GM19023 (cell line): ENCODE data around the gene CCDC14.
"Not testable (repeated sequence)": the region's sequence is repeated elsewhere in the genome, so short reads cannot be mapped to it uniquely, and the experiment has no call there.

Experiments used
- ATAC-seq: cut with Tn5 transposase; IDR thresholded peaks from one replicate; pipeline ENCODE4 v1.9.1; 2021; ENCODE audit warnings: mild to moderate bottlenecking, moderate library complexity; ENCODE audit not compliant: unreplicated experiment

The CCDC14 gene

DNA sequence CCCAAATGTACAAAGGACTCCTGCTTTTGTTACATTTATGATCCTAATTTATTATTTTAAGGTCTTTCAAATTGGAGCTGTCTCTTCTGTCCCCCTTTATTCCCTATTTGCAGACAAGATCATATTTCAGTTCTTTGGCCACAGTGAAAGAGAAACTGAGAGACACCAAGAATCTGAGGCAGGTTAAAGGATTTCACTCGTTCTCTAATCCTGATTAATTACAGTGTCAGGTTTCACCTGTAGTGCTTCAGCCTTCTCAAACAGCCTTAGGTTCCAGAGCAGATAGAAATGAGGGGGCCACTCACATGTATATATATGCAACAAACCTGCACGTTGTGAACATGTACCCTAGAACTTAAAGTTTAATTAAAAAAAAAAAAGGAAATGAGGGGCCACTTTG is 6.2 kb upstream of the CCDC14 start:
- not testable (repeated sequence) for ATAC-seq

- not testable (repeated sequence) for ATAC-seq
Observed at GRCh38 chr3:123966799-123967198, 5.8 kb upstream of the CCDC14 start.

DNA sequence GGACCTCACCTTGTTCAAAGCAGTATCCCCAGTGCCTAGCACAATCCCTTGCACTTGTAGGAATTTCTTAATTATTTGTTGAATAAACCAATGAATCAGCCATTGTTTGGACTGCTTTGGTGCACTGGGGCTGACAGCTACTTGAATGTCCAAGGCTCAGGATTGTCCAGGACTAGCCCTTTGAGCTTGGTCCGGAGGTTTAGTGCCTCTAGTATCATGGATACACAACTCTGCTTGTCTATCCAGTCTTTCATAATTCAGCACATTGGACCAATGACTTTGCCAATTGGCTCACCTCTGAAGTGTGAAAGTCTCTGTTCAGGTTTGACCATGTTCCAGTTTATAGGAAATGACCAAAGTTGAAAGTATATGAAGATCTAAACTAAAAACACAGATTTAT is 3.8 kb upstream of the CCDC14 start:
- ATAC-seq, result not testable (repeated sequence)

DNA sequence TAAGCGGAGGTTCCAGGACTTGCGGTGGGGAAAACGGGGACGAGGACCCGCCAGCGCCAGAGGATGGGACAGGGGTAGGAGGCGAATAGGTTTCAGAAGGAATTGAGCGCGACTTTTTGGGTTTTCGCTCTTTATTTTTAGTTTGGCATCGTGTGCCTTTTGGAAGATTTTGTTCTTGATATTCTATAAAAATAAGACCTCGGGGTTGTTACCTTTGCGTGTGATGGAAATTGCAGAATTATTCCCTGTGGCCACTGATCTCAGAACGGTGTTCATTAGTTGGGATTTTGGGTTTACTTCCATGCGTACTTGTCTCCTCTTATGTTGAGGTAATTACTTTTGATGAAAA is 453 bp upstream of the CCDC14 start:
- no peak for ATAC-seq

DNA sequence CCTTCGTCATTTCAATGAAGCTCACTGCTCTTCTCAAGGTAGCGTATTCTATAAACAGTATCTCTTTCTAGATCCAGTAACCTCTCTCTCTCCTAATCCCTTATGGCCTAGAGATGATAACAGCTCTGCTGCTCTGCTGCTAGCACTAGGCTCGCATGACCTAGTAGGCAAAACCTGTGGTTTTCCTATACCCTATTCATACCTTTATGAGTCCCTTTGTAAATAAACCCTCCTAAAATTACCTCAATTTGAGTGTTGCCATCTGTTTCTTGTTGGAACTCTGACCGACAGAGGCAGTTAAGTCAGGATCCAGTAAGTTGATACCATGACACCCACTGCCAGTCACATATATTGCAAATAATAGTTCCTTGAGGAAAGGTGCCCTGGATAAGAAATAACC is 7.3 kb downstream of the CCDC14 start:
- peak; percentile 80 for ATAC-seq

DNA sequence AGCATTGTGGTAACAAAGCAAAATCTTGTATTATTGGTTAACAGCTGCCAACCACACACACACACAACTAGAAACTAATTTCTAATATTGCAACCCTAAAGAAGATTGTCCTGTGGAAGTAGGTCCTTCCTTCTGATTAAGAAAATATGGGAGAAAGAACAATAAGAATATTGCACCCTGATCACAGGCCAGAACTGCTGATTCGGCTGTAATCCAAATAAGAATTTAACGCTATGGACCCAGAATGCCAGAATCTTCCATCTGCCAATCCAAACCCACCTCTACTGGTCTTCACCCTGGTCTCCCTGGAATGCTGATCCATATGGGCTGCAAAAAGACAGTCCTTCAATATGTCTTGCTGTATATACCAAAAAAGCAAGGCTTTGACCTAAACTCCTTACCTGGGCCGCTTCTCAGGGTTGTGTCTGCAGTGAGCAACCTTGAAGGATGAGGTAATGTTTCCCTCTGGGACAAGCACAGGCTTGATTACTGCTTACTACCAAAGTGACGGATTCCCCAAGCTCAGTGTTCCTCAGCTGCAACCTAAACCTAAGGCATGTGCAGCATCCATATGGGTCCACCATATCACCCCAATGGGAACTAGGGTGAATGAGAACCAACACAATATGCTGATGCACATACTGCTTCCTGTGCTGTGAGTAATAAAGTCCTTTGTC is 8.0 kb downstream of the CCDC14 start:
- no peak for ATAC-seq

DNA sequence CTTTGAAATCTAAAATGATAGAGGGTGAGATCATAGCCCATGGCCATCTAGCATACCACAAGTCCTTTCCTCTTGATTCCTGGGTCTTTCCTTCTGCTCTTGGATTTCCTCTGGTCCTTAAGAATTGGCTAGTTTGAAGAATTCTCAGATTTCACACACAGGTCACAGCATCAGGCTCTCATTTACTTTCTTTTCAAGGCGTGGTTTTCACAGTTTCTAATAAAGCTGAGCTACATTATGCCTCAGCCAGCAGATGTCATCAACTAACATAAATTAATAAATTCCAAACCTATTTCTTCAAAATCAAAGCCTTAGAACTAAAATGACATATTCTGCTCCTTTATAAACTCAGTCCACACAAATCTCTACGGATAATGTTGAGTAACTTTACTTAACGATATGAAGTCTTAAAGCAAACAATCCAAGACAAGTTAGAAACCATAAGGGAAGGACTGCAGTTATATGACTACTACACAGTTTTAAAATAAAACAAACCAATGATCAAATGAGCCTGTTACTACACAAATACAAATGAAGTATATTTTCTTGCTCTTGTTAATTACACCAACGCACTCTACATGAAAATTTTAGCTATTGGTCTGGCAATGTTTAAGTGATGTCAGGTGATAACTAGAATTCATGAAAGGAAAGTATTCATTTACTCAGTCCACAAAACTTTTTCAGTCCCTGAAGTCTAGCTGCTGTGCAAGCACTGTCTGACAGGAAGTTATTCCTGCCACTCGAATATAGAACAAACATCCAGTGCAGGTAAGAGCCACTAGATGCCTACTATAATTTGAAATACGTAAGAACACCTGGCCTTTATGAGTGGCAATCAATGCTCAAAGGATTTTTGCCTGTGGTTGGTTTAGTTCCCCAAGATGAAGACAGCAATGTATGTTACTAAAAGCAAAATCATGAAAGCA is 9.2 kb downstream of the CCDC14 start:
- ATAC-seq, result no peak

- no peak for ATAC-seq
Observed at GRCh38 chr3:123949641-123950040, 11.4 kb downstream of the CCDC14 start.

- no peak for ATAC-seq
Observed at GRCh38 chr3:123948449-123948848, 12.6 kb downstream of the CCDC14 start.

GRCh38 chr3:123947482-123947881 is 13.5 kb downstream of the CCDC14 start:
- ATAC-seq, result no peak

GRCh38 chr3:123941542-123941941 is 19.5 kb downstream of the CCDC14 start:
- no peak for ATAC-seq

DNA sequence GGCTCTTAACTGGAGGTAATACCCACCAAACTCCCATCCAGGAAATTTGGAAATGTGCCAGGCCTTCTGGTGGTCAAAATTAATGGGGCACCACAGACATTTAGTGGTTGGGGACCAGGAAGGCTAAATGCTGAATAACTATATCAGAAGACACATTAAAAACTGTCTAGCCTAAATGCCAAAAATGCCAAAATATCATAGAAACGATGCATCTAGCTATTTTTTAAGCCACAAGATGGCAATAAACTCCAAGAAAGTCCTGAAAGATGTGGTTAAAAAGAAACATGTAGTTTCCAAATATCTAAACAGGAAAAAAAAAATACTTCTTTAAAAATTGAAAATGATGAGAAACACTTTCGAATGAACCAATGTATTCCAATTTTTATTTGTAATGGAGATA is 19.9 kb downstream of the CCDC14 start:
- no peak for ATAC-seq

DNA sequence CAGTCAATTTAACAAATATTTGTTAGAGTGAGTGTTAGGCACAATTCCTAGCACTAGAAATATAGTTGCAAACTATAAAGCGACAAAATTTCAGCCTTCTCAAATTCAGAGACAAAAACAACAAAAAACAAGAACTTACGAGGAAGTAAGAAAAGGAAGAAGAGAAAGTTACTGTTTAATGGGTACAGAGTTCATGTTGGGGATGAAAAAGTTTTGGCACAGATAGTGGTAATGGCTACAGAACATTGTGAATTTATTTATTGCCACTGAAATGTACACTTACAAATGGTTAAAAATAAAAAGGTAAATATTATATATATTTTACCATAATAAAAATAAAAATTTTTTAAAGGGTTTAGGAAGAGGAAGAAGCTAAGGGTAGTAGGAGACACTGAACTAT is 21.3 kb downstream of the CCDC14 start:
- ATAC-seq, result no peak

DNA sequence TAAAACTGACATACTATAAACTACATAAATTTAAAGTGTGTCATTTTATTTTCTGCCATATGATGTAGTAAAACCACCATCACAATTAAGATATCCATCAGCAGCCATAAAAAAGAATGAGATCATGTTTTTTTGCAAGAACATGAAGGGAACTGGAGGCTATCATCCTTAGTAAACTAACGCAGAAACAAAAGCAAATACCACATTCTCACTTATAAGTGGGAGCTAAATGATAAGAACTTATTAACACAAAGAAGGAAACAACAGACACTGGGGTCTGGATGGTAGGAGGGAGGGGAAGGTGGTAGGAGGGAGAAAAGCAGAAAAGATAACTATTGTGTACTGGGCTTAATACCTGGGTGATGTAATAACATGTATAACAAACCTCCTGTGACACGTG is 24.6 kb downstream of the CCDC14 start:
- ATAC-seq, result no peak

DNA sequence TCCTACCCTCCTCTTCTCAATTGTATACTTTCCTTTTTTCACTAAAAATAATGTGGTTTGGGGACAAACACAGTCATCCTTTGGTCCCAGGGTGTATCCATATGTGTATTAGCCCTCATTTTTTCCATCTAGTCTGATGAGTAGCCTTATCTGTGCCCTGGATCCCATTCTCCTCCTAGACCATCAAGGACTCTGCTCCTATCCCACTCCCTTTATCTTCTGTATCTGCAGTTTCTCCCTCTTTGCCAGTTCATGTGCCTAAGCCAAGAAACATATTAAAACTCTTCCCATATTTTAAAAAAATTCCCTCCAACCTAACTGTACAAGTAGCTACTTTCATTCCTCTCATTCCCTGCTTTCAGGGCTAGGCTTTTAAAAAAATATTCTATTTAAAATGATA is 25.2 kb downstream of the CCDC14 start:
- no peak for ATAC-seq

- no peak for ATAC-seq
Observed at GRCh38 chr3:123934250-123934649, 26.8 kb downstream of the CCDC14 start.

DNA sequence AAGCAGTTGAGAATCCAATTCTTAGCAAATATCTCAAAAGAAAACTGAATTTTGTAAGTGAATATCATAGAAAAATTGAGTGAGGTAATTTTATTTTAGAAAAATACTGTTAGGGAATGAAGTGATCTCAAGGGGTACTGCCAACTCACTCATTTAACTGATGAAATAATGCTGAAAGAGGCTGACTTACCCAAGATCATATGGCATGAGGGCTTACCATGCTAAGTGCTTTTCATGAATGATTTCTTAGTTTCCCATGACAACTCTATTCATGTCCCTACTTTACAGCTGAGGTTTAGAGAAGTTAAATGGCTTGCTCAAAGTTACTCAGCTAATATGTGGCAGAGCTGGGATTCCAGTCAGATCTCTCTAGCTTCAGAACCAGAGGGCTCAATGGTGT is 30.6 kb downstream of the CCDC14 start:
- no peak for ATAC-seq

GRCh38 chr3:123929325-123929724 is 31.7 kb downstream of the CCDC14 start:
- ATAC-seq, result no peak

GRCh38 chr3:123926396-123926795 is 34.6 kb downstream of the CCDC14 start:
- ATAC-seq, result no peak

DNA sequence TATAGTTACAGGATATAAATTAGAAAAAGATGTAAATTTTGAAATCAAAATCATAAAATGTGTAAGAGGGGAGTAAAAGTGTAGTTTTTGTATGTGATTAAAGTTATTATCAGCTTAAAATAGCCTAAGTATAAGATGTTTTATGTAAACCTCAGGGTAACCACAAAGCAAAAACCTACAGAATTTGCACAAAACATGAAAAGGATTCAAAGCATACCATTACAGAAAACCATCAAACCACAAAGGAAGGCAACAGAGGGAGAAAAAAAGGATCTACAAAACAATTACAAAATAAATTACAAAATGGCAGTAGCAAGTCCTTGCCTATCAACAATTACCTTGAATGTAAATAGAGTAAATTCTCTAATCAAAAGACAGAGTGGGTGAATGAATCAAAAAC is 40.2 kb downstream of the CCDC14 start:
- no peak for ATAC-seq

DNA sequence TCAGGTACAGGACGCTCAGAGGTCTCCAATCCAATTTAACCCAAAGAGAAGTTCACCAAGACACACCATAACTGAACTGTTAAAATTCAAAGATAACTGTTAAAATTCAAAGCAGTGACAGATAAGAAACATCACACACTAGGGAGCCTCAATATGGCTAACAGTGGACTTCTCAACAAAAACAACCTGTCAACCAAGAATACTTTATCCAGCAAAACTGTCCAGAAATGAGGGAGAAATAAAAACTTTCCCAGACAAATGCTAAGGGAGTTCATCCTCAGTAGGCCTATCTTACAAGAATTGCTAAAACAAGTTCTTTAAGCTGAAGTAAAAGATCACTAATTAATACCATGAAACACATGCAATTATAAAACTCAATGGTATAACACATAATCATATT is 40.6 kb downstream of the CCDC14 start:
- ATAC-seq, result no peak

GRCh38 chr3:123919353-123919752 is 41.7 kb downstream of the CCDC14 start:
- no peak for ATAC-seq
